HG02840 (cell line): Measurements from ENCODE around the gene ZNF764.
"Not testable (repeated sequence)": the region's sequence is repeated elsewhere in the genome, so short reads cannot be mapped to it uniquely, and the experiment has no call there.

Source experiments
- ATAC-seq: cut with Tn5 transposase; IDR thresholded peaks from one replicate; pipeline ENCODE4 v1.9.1; 2021; ENCODE audit warnings: mild to moderate bottlenecking, moderate library complexity, moderate number of reproducible peaks; ENCODE audit not compliant: unreplicated experiment, low FRiP score

The ZNF764 gene

GRCh38 chr16:30528799-30529457 lies 29.2 kb downstream of the ZNF764 start:
- no peak for ATAC-seq

- ATAC-seq: no peak
Observed at GRCh38 chr16:30527635-30528178, 30.5 kb downstream of the ZNF764 start.

GRCh38 chr16:30526823-30527634 lies 31.1 kb downstream of the ZNF764 start:
- peak; percentile 75 for ATAC-seq

GRCh38 chr16:30526137-30526822 lies 31.9 kb downstream of the ZNF764 start, which contains the start of gene ZNF768:
Gene ZNF768 (minus strand): TSS chr16:30526566. CDS start chr16:30526413, 153 bp downstream.
- peak; percentile 32 for ATAC-seq

GRCh38 chr16:30525844-30526136 lies 32.4 kb downstream of the ZNF764 start:
- ATAC-seq: no peak

GRCh38 chr16:30524575-30525568 lies 33.3 kb downstream of the ZNF764 start:
- no peak for ATAC-seq

GRCh38 chr16:30523768-30524574 lies 34.2 kb downstream of the ZNF764 start:
- ATAC-seq: no peak

- not testable (repeated sequence) for ATAC-seq
Observed at GRCh38 chr16:30522702-30523463, 35.3 kb downstream of the ZNF764 start.

- no peak for ATAC-seq
Observed at GRCh38 chr16:30521873-30522641, 36.1 kb downstream of the ZNF764 start.

GRCh38 chr16:30521476-30521872 lies 36.7 kb downstream of the ZNF764 start:
- ATAC-seq: no peak

GRCh38 chr16:30519120-30520049 lies 38.8 kb downstream of the ZNF764 start:
- no peak for ATAC-seq

- no peak for ATAC-seq
Observed at GRCh38 chr16:30518552-30518951, 39.6 kb downstream of the ZNF764 start.

GRCh38 chr16:30515275-30515674 lies 42.9 kb downstream of the ZNF764 start:
- ATAC-seq: no peak

- ATAC-seq: no peak
Observed at GRCh38 chr16:30511509-30511908, 46.7 kb downstream of the ZNF764 start.

- ATAC-seq: no peak
Observed at GRCh38 chr16:30510376-30510938, 47.7 kb downstream of the ZNF764 start.

GRCh38 chr16:30509081-30509765 lies 49.0 kb downstream of the ZNF764 start:
- ATAC-seq: no peak
